HG03354 (cell line): Measurements from ENCODE around the gene PIH1D1.

Experiments used
- ATAC-seq: cut with Tn5 transposase; IDR thresholded peaks from one replicate; pipeline ENCODE4 v1.9.1; 2021; ENCODE audit warnings: mild to moderate bottlenecking; ENCODE audit not compliant: unreplicated experiment, poor library complexity, severe bottlenecking

PIH1D1 gene

GRCh38 chr19:49423071-49423984, 28.3 kb downstream of the PIH1D1 start, which contains the start of gene PTH2:
Gene PTH2 (minus strand): TSS chr19:49423441. CDS start chr19:49423339, 102 bp downstream.
- ATAC-seq = no peak

- no peak for ATAC-seq
These were observed 29.1 kb downstream of the PIH1D1 start for GRCh38 chr19:49422407-49423070.

- no peak for ATAC-seq
These were observed 29.8 kb downstream of the PIH1D1 start for GRCh38 chr19:49421878-49422202.

- no peak for ATAC-seq
These were observed 30.4 kb downstream of the PIH1D1 start for GRCh38 chr19:49421039-49421877.

- ATAC-seq = no peak
These were observed 31.4 kb downstream of the PIH1D1 start for GRCh38 chr19:49420227-49420626.

GRCh38 chr19:49419173-49419572, 32.4 kb downstream of the PIH1D1 start:
- no peak for ATAC-seq

GRCh38 chr19:49418511-49418910, 33.1 kb downstream of the PIH1D1 start:
- ATAC-seq = no peak

GRCh38 chr19:49417088-49417487, 34.5 kb downstream of the PIH1D1 start:
- no peak for ATAC-seq

GRCh38 chr19:49415810-49416200, 35.8 kb downstream of the PIH1D1 start:
- no peak for ATAC-seq

GRCh38 chr19:49415102-49415809, 36.4 kb downstream of the PIH1D1 start:
- ATAC-seq = no peak

- no peak for ATAC-seq
These were observed 37.4 kb downstream of the PIH1D1 start for GRCh38 chr19:49414256-49414655.

- ATAC-seq = no peak
These were observed 38.3 kb downstream of the PIH1D1 start for GRCh38 chr19:49413348-49413747.

- ATAC-seq = no peak
These were observed 39.8 kb downstream of the PIH1D1 start for GRCh38 chr19:49411681-49412326.

GRCh38 chr19:49409441-49410029, 42.1 kb downstream of the PIH1D1 start:
- no peak for ATAC-seq

GRCh38 chr19:49408816-49409440, 42.7 kb downstream of the PIH1D1 start:
- ATAC-seq = no peak

GRCh38 chr19:49407482-49408015, 44.1 kb downstream of the PIH1D1 start:
- ATAC-seq = no peak

GRCh38 chr19:49407079-49407478, 44.5 kb downstream of the PIH1D1 start:
- no peak for ATAC-seq
